ENCODE measurements around the gene COG2. TPM values are rescaled to one million over a fixed set of nuclear protein-coding genes. Genes with fewer than 3 reads are reported as not detected.

Gene COG2
- polyA plus RNA-seq, 1 experiment, result 21.5 TPM

DNA sequence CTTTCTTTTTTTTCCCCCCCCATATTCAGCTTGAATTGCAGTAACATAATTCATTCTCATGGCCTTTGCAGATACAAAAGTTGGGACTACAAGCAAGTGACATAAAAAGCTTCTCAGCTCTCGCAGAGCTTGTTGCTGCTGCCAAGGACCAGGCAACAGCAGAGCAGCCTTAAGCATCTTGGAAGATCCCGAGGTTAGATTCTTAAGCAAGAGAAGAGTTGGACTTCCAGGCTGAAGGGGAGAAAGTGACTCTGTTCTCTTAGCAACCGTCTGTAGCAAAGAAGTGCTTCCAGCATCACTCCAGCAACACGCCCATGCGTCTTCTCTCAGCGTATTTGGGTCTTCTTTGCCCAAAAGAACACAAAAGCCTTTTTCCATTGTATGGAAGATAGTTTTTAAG lies 50.9 kb downstream of the COG2 start:
- TF ChIP-seq, protein P1, sequence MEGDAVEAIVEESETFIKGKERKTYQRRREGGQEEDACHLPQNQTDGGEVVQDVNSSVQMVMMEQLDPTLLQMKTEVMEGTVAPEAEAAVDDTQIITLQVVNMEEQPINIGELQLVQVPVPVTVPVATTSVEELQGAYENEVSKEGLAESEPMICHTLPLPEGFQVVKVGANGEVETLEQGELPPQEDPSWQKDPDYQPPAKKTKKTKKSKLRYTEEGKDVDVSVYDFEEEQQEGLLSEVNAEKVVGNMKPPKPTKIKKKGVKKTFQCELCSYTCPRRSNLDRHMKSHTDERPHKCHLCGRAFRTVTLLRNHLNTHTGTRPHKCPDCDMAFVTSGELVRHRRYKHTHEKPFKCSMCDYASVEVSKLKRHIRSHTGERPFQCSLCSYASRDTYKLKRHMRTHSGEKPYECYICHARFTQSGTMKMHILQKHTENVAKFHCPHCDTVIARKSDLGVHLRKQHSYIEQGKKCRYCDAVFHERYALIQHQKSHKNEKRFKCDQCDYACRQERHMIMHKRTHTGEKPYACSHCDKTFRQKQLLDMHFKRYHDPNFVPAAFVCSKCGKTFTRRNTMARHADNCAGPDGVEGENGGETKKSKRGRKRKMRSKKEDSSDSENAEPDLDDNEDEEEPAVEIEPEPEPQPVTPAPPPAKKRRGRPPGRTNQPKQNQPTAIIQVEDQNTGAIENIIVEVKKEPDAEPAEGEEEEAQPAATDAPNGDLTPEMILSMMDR (IDR thresholded peaks at IDR 0.05; ENCODE audit: low read depth, low read length), result no peak
- no peak overlapping the region for H3K4me3 ChIP-seq (ENCODE audit: low read depth, low read length)
- H3K9me3 ChIP-seq (ENCODE audit: control insufficient read depth, insufficient read depth, low read length), result no peaks in the 10 kb centered on the region
- no peak for DNase-seq (ENCODE audit: low read depth, low spot score)
- no peaks in the 10 kb centered on the region for H3K27me3 ChIP-seq (ENCODE audit: control insufficient read depth, insufficient read depth, low read length)
- POLR2A ChIA-PET, result no interaction called here
- CTCF ChIA-PET, result no interaction called here
- H3K27ac ChIP-seq (ENCODE audit: low read depth, low read length), result no peak overlapping the region

- TF ChIP-seq, protein P1 (IDR thresholded peaks at IDR 0.05; ENCODE audit: low read depth, low read length), result no peak
- CTCF ChIA-PET, result no interaction called here
- Histone ChIP-seq H3K9me3 (ENCODE audit: control insufficient read depth, insufficient read depth, low read length) (no peaks in the 10 kb centered on the region), H3K27ac (ENCODE audit: low read depth, low read length) (no peak overlapping the region), H3K27me3 (ENCODE audit: control insufficient read depth, insufficient read depth, low read length) (no peaks in the 10 kb centered on the region), H3K4me3 (ENCODE audit: low read depth, low read length) (no peak overlapping the region)
- no peak for DNase-seq (ENCODE audit: low read depth, low spot score)
- POLR2A ChIA-PET, result no interaction called here
Observed at GRCh38 chr1:230693777-230694176, 51.5 kb downstream of the COG2 start.

GRCh38 chr1:230694464-230694863 lies 52.2 kb downstream of the COG2 start:
- ChIA-PET POLR2A (no interaction called here), CTCF (interaction anchor here (0.8 kb wide), 1 partner anchor 78 kb away, joined by 3 read pairs; no protein-coding TSS in a partner anchor)
- Histone ChIP-seq H3K9me3 (ENCODE audit: control insufficient read depth, insufficient read depth, low read length) (no peaks in the 10 kb centered on the region), H3K27ac (ENCODE audit: low read depth, low read length) (no peak overlapping the region), H3K4me3 (ENCODE audit: low read depth, low read length) (no peak overlapping the region), H3K27me3 (ENCODE audit: control insufficient read depth, insufficient read depth, low read length) (no peaks in the 10 kb centered on the region)
- DNase-seq (ENCODE audit: low read depth, low spot score), result no peak
- TF ChIP-seq, protein P1 (IDR thresholded peaks at IDR 0.05; ENCODE audit: low read depth, low read length), result no peak

- POLR2A ChIA-PET, result no interaction called here
- H3K27me3 ChIP-seq (ENCODE audit: control insufficient read depth, insufficient read depth, low read length), result no peaks in the 10 kb centered on the region
- CTCF ChIA-PET, result interaction anchor here (0.8 kb wide), 1 partner anchor 78 kb away, joined by 3 read pairs; no protein-coding TSS in a partner anchor
Observed at GRCh38 chr1:230694991-230695390, 52.7 kb downstream of the COG2 start.

GRCh38 chr1:230696218-230696617 lies 53.9 kb downstream of the COG2 start:
- Histone ChIP-seq H3K27ac (ENCODE audit: low read depth, low read length) (no peak overlapping the region), H3K4me3 (ENCODE audit: low read depth, low read length) (no peak overlapping the region), H3K9me3 (ENCODE audit: control insufficient read depth, insufficient read depth, low read length) (no peaks in the 10 kb centered on the region), H3K27me3 (ENCODE audit: control insufficient read depth, insufficient read depth, low read length) (no peaks in the 10 kb centered on the region)
- POLR2A ChIA-PET, result no interaction called here
- CTCF ChIA-PET, result interaction anchor here (1.3 kb wide), 1 partner anchor 55 kb away, joined by 3 read pairs; no protein-coding TSS in a partner anchor
- DNase-seq (ENCODE audit: low read depth, low spot score), result no peak
- TF ChIP-seq, protein P1 (IDR thresholded peaks at IDR 0.05; ENCODE audit: low read depth, low read length), result no peak

More at GRCh38 chr1:230694991-230695390, 52.7 kb downstream of the COG2 start:
- no peak overlapping the region for H3K27ac ChIP-seq (ENCODE audit: low read depth, low read length)
- H3K9me3 ChIP-seq (ENCODE audit: control insufficient read depth, insufficient read depth, low read length), result no peaks in the 10 kb centered on the region
- DNase-seq (ENCODE audit: low read depth, low spot score), result no peak
- H3K4me3 ChIP-seq (ENCODE audit: low read depth, low read length), result no peak overlapping the region
- TF ChIP-seq, protein P1 (IDR thresholded peaks at IDR 0.05; ENCODE audit: low read depth, low read length), result no peak

Data from AG04450 (cell line).